ENCODE measurements around the gene IL22RA2. TPM values are rescaled to one million over a fixed set of nuclear protein-coding genes. Genes with fewer than 3 reads are reported as not detected.

IL22RA2 gene
- total RNA-seq, 1 donor from 2014 or later, result not detected

DNA sequence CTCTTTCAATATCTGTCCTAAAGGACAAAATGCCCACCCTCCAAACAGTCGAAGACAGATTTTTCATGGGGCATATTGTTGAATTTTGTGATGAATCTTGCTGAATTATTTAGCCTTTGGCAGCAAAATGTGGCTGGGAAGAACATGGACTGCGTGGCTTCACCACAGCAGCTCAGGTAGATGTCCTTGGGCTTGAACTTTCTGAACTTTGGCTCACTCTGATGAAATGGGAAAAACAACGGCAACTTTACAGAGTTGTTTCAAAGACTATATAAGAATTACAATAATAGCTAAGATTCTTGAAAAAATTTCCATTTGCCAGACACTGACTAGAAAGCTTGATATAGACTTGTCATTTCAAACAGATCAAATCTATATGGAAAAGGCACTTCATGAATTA is 75.9 kb downstream of the IL22RA2 start:
- H3K4me3 ChIP-seq (ENCODE audit: low read depth, low read length), result no peak overlapping the region
- DNase-seq (ENCODE audit: low read depth), result no peak
- TF ChIP-seq, protein P1, sequence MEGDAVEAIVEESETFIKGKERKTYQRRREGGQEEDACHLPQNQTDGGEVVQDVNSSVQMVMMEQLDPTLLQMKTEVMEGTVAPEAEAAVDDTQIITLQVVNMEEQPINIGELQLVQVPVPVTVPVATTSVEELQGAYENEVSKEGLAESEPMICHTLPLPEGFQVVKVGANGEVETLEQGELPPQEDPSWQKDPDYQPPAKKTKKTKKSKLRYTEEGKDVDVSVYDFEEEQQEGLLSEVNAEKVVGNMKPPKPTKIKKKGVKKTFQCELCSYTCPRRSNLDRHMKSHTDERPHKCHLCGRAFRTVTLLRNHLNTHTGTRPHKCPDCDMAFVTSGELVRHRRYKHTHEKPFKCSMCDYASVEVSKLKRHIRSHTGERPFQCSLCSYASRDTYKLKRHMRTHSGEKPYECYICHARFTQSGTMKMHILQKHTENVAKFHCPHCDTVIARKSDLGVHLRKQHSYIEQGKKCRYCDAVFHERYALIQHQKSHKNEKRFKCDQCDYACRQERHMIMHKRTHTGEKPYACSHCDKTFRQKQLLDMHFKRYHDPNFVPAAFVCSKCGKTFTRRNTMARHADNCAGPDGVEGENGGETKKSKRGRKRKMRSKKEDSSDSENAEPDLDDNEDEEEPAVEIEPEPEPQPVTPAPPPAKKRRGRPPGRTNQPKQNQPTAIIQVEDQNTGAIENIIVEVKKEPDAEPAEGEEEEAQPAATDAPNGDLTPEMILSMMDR (conservative IDR thresholded peaks at IDR 0.05; ENCODE audit: low read depth, low read length), result no peak

DNA sequence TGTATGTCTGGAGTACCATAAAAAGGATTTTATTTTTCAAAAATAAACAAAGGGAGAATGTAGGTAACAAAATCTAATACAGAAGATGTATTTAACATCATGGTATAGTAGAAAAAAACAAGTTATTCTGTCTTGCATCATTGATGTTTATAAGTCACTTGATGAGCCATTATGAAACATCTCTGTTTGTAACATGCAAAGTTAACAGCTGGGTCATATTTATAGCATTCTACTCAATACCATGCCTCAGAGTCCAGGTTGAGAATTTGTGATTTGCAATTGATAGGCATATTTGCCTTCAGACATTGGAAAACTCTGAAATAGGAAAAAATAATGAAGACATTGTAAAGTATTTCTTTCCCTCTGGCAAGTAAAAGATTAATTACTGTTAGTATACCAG is 76.4 kb downstream of the IL22RA2 start:
- no peak overlapping the region for H3K4me3 ChIP-seq (ENCODE audit: low read depth, low read length)
- DNase-seq (ENCODE audit: low read depth), result no peak
- TF ChIP-seq, protein P1 (conservative IDR thresholded peaks at IDR 0.05; ENCODE audit: low read depth, low read length), result no peak

DNA sequence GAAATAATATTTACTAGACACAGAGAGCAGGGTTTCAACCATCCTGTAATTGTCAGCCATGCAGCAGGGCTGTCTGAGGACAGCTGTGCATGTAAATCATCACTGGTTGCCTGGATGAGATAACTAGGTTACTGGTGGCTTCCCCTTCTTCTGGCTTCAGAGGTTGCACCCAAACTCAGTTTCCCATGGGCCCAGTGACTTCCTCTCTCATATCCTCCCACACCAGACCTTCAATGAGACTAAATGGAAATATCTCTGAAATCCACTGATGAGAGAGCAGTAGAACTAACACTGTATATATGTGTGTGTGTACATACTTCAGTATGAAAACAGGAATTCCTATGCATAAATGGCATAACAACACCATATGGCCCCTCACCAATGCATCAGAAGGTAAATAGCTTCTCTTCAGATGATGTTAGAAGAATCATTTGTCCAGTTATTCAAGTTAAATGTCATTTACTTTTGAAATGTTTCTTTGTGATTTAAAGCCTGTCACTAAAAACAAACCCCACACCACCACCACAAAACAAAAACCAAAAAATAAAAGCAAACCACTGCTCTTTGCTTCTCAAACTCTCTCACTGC is 77.7 kb downstream of the IL22RA2 start:
- DNase-seq (ENCODE audit: low read depth), result no peak
- TF ChIP-seq, protein P1 (conservative IDR thresholded peaks at IDR 0.05; ENCODE audit: low read depth, low read length), result no peak
- H3K4me3 ChIP-seq (ENCODE audit: low read depth, low read length), result no peak overlapping the region

DNA sequence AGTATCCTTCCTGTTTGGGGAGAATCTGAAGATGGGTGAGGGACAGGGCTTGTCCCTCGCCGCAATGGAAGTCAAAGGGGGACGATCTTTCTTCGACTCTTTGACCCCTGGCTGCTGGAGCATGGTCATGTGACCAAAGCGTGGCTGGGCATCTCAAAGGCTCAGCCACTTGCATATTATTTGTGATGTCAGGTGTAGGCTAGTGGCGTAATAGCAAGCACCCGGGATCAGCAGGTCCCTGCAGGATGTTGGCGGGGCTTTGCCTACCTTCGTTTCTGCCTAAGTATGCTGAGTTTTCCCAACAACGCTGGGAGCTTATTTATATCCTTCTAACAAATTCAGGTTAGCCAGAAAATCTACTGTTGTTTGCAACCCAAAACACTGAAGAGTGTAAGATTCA is 78.4 kb downstream of the IL22RA2 start:
- TF ChIP-seq, protein P1 (conservative IDR thresholded peaks at IDR 0.05; ENCODE audit: low read depth, low read length), result no peak
- DNase-seq (ENCODE audit: low read depth), result no peak
- H3K4me3 ChIP-seq (ENCODE audit: low read depth, low read length), result no peak overlapping the region

DNA sequence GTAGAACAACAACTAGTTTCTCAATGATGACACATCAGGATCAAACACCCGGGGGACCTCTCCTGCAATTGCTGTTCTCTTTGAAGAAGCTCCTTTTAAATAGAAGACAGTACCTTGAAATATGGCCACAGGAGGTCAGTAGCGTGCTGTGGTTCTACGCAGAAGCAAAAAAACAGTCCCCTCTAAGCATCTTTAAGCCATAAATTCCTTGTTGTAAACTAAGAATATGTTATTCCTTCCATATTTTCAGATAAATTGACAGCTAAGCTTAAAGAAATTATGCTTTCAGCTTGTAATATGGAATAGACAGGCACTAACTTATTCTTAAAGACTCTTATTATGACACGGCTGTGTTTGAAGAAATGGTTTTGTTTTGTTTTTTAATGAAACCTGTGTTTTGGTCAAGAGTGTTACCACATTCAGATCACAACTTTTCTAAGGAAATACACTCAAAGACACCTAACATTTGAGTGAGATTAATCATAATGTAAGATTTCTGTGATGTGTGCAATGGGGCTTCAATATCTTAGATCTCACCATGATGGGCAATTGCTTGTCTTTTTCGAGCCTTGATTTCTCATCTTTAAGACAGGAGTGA is 78.9 kb downstream of the IL22RA2 start:
- TF ChIP-seq, protein P1 (conservative IDR thresholded peaks at IDR 0.05; ENCODE audit: low read depth, low read length), result peak; percentile 83
- peak; percentile 44 for DNase-seq (ENCODE audit: low read depth)
- H3K4me3 ChIP-seq (ENCODE audit: low read depth, low read length), result no peak overlapping the region

Other genes starting within 250 kb of the IL22RA2 start
- 0.22 TPM in 1 of 2 replicates, not detected in the other for gene IL20RA, start 128.7 kb downstream of the IL22RA2 start, total RNA-seq
- gene IFNGR1, start 45.7 kb upstream of the IL22RA2 start, total RNA-seq, result 27.2 and 31.5 TPM in 2 replicates